ENCODE measurements around the gene STIMATE. TPM values are rescaled to one million over a fixed set of nuclear protein-coding genes. Genes with fewer than 3 reads are reported as not detected.

STIMATE gene
- polyA plus RNA-seq, 1 donor: 5.9 TPM

DNA sequence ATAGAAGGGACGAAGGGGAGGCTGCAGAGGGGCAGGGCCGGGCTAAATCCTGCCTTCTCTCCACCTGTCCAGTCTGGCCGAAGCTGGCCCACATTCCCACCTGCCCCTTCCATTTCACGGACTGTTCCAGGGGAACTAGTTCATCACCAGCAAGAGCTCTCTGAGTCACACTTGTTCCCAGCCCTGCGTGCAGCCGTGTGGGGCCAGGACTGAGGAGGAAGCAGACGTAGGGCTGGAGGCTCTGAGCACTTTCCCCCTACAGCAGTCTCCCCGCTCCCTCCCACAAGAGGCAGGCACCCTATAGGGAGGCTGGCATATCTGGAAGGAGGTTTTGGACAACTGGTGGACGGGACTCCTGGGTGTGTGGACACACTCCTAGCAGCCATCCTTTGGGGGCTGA lies 69.9 kb downstream of the STIMATE start:
- no peak for DNase-seq
- H3K27me3 ChIP-seq (ENCODE audit: control insufficient read depth, insufficient read depth, low read length): no peaks in the 10 kb centered on the region
- H3K4me1 ChIP-seq (ENCODE audit: control insufficient read depth, insufficient read depth, low read length): no peaks in the 10 kb centered on the region
- no peak overlapping the region for H3K27ac ChIP-seq (ENCODE audit: low read length)
- H3K9me3 ChIP-seq (ENCODE audit: control insufficient read depth, low read depth, low read length): no peaks in the 10 kb centered on the region
- peaks cover 3% of the 10 kb centered on the region for H3K36me3 ChIP-seq (ENCODE audit: control insufficient read depth, insufficient read depth, low read length)
- WGBS (ENCODE audit: insufficient coverage, low lambda C conversion rate): no CpG with 5 or more reads among the region's 9 CpGs
- H3K4me3 ChIP-seq (ENCODE audit: low read length): no peak overlapping the region

DNA sequence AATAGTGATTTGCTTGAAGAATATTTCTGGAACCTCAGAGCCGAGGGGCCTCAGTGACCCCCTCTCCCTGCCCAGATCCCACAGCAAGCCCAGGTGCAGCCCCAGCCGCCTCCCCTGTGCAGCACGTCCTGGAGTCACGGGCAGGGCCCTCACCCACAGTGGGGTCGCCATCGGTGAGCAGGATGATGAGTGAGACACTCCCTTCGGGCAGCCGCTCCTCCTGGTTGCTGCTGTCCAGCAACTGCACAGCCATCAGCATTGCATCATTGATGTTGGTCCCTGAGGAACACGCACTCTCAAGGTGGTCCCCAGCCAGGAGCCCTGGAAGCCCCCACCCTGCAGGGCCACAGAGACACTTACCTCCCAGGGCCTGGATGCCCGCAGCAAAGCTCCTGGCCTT lies 73.3 kb downstream of the STIMATE start:
- Histone ChIP-seq H3K36me3 (ENCODE audit: control insufficient read depth, insufficient read depth, low read length) (peaks cover 3% of the 10 kb centered on the region), H3K4me3 (ENCODE audit: low read length) (no peak overlapping the region), H3K27ac (ENCODE audit: low read length) (no peak overlapping the region), H3K9me3 (ENCODE audit: control insufficient read depth, low read depth, low read length) (no peaks in the 10 kb centered on the region), H3K27me3 (ENCODE audit: control insufficient read depth, insufficient read depth, low read length) (no peaks in the 10 kb centered on the region), H3K4me1 (ENCODE audit: control insufficient read depth, insufficient read depth, low read length) (no peaks in the 10 kb centered on the region)
- DNase-seq: no peak
- WGBS (ENCODE audit: insufficient coverage, low lambda C conversion rate): 90% methylated on average over 2 of the region's 10 CpGs

DNA sequence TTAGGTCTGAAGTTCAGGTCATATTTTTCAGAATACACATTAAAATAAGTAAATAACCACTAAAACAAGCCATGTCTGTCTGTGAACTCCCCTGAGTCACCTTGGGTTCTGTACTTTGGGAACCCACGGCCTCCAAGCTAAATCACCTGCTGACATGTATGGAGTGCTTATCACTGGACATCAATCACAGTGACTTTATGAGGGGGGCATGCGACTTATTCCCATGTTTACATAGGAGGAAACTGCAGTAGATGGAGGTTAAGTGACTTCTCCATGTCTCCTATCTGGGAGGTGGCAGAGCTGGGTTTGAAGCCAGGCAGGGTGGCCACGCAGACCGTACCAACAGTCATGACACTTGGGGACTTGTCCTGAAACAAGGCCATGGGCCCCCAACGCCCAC lies 75.0 kb downstream of the STIMATE start:
- H3K4me3 ChIP-seq (ENCODE audit: low read length): no peak overlapping the region
- no peaks in the 10 kb centered on the region for H3K9me3 ChIP-seq (ENCODE audit: control insufficient read depth, low read depth, low read length)
- peaks cover 3% of the 10 kb centered on the region for H3K36me3 ChIP-seq (ENCODE audit: control insufficient read depth, insufficient read depth, low read length)
- H3K27ac ChIP-seq (ENCODE audit: low read length): no peak overlapping the region
- H3K27me3 ChIP-seq (ENCODE audit: control insufficient read depth, insufficient read depth, low read length): no peaks in the 10 kb centered on the region
- WGBS (ENCODE audit: insufficient coverage, low lambda C conversion rate): no CpG with 5 or more reads among the region's 5 CpGs
- DNase-seq: no peak
- no peaks in the 10 kb centered on the region for H3K4me1 ChIP-seq (ENCODE audit: control insufficient read depth, insufficient read depth, low read length)

DNA sequence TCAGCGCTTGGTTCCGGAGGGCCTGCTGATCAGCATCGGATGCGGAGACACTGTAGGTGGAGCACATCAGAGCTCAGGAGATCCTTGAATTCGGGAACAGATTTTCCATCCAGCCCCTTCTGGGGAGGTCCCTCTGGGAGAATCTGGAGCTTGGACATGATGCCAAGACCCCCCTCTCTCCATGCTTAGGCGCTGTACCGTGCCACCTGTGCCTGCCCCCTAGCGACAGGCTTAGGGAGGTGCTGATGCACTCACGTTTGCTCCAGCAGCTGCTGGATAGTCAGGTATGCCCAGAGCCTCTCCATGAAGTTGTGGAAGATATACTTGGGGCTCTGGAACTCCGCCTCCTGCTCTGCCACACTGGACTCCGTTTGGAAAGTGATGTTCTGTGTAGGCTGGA lies 76.6 kb downstream of the STIMATE start:
- no CpG with 5 or more reads among the region's 11 CpGs for WGBS (ENCODE audit: insufficient coverage, low lambda C conversion rate)

DNA sequence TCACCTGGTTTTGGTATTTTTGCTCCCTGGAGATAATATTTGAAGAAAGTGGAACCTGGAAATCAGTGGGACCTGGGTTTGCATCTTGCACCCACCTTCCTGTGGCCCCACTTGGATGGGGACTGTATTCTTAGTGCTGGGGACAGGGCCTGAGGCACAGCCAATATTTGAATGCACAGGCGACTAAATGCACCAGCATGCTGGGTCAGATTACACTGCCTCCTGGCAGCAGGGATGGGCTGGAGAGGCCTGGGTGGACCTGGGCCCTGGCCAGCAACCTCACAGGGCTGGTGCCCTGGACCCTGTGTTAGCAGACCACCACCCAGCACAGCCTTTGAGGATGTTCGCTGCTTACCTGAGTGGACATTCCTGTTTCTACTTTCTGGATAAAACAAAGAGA lies 77.4 kb downstream of the STIMATE start:
- DNase-seq: no peak
- no peaks in the 10 kb centered on the region for H3K9me3 ChIP-seq (ENCODE audit: control insufficient read depth, low read depth, low read length)
- no peak overlapping the region for H3K4me3 ChIP-seq (ENCODE audit: low read length)
- no CpG with 5 or more reads among the region's 2 CpGs for WGBS (ENCODE audit: insufficient coverage, low lambda C conversion rate)
- H3K4me1 ChIP-seq (ENCODE audit: control insufficient read depth, insufficient read depth, low read length): no peaks in the 10 kb centered on the region
- no peaks in the 10 kb centered on the region for H3K27me3 ChIP-seq (ENCODE audit: control insufficient read depth, insufficient read depth, low read length)
- peaks cover 3% of the 10 kb centered on the region for H3K36me3 ChIP-seq (ENCODE audit: control insufficient read depth, insufficient read depth, low read length)
- no peak overlapping the region for H3K27ac ChIP-seq (ENCODE audit: low read length)

More for the DNA sequence above, 76.6 kb downstream of the STIMATE start:
- Histone ChIP-seq H3K27me3 (ENCODE audit: control insufficient read depth, insufficient read depth, low read length) (no peaks in the 10 kb centered on the region), H3K36me3 (ENCODE audit: control insufficient read depth, insufficient read depth, low read length) (peaks cover 3% of the 10 kb centered on the region), H3K4me3 (ENCODE audit: low read length) (no peak overlapping the region), H3K27ac (ENCODE audit: low read length) (no peak overlapping the region), H3K4me1 (ENCODE audit: control insufficient read depth, insufficient read depth, low read length) (no peaks in the 10 kb centered on the region), H3K9me3 (ENCODE audit: control insufficient read depth, low read depth, low read length) (no peaks in the 10 kb centered on the region)
- no peak for DNase-seq

DNA sequence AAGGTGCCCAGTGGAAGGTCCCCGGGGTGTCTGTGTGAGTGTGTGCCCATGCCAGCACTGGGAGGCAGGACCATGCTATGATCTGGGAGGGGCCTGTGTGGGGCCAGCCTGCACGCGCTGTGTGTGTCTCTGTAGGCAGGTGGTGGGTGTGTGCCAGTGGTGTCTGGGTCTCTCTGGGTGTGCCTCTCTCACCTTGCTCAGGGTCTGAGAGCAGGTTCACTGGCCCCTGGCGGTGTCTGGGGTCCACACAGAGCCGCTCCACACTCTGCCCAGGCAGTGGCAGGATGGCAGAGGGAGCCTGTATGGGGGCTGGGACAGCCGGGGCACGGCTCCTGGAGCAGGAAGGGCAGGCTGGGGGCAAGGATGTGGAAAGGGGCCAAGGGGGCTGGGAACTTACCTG lies 79.5 kb downstream of the STIMATE start:
- H3K27ac ChIP-seq (ENCODE audit: low read length): no peak overlapping the region
- H3K9me3 ChIP-seq (ENCODE audit: control insufficient read depth, low read depth, low read length): no peaks in the 10 kb centered on the region

DNA sequence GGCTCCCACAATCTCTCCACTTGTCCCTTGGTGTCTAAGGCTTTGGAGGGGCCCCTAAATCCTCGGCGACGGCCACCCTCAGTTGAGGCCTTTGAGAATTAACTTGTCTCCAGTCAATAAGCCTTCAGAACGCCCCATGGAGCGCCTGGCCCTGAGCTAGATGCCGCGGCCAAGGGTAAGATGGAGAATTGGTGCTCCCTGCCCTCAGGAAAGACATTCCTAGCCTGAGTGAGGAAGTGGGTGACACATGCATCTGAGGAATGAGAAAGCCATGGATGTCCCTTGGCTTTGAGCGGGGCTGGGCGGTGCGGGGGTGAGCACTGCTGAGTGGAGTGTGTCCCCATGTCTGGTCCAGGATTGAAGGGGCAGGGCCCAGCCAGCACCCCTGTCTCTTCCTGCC lies 80.1 kb downstream of the STIMATE start:
- H3K36me3 ChIP-seq (ENCODE audit: control insufficient read depth, insufficient read depth, low read length): no peaks in the 10 kb centered on the region
- WGBS (ENCODE audit: insufficient coverage, low lambda C conversion rate): no CpG with 5 or more reads among the region's 10 CpGs
- H3K4me1 ChIP-seq (ENCODE audit: control insufficient read depth, insufficient read depth, low read length): no peaks in the 10 kb centered on the region
- H3K4me3 ChIP-seq (ENCODE audit: low read length): no peak overlapping the region
- no peaks in the 10 kb centered on the region for H3K27me3 ChIP-seq (ENCODE audit: control insufficient read depth, insufficient read depth, low read length)
- no peaks in the 10 kb centered on the region for H3K9me3 ChIP-seq (ENCODE audit: control insufficient read depth, low read depth, low read length)
- no peak overlapping the region for H3K27ac ChIP-seq (ENCODE audit: low read length)
- DNase-seq: no peak

More for the DNA sequence above, 79.5 kb downstream of the STIMATE start:
- H3K36me3 ChIP-seq (ENCODE audit: control insufficient read depth, insufficient read depth, low read length): peaks cover 2% of the 10 kb centered on the region
- H3K4me3 ChIP-seq (ENCODE audit: low read length): no peak overlapping the region
- H3K4me1 ChIP-seq (ENCODE audit: control insufficient read depth, insufficient read depth, low read length): no peaks in the 10 kb centered on the region
- H3K27me3 ChIP-seq (ENCODE audit: control insufficient read depth, insufficient read depth, low read length): no peaks in the 10 kb centered on the region
- DNase-seq: no peak
- WGBS (ENCODE audit: insufficient coverage, low lambda C conversion rate): no CpG with 5 or more reads among the region's 7 CpGs

DNA sequence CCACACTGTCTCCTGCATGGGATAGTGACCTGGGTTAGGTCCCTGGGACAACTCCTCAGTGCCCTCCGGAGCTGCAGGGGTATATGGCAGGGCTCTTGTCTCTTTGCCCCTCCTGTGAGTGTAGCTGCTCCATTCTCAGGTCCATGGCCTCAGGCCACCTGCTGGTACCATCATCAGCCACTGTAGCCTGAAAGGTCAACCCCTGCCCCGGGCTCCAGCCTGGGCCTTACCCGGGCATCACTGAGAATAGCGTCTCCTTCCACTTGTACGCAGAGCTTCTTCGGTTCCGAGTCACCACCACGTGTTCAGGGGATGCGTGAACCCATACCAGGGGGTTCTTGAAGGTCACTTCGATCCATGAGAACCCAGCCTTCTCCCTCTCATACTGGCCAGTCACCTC lies 80.7 kb downstream of the STIMATE start:
- 40% methylated on average over 1 of the region's 10 CpGs for WGBS (ENCODE audit: insufficient coverage, low lambda C conversion rate)
- Histone ChIP-seq H3K27me3 (ENCODE audit: control insufficient read depth, insufficient read depth, low read length) (no peaks in the 10 kb centered on the region), H3K4me3 (ENCODE audit: low read length) (no peak overlapping the region), H3K9me3 (ENCODE audit: control insufficient read depth, low read depth, low read length) (no peaks in the 10 kb centered on the region), H3K36me3 (ENCODE audit: control insufficient read depth, insufficient read depth, low read length) (no peaks in the 10 kb centered on the region), H3K27ac (ENCODE audit: low read length) (no peak overlapping the region), H3K4me1 (ENCODE audit: control insufficient read depth, insufficient read depth, low read length) (no peaks in the 10 kb centered on the region)
- DNase-seq: no peak

DNA sequence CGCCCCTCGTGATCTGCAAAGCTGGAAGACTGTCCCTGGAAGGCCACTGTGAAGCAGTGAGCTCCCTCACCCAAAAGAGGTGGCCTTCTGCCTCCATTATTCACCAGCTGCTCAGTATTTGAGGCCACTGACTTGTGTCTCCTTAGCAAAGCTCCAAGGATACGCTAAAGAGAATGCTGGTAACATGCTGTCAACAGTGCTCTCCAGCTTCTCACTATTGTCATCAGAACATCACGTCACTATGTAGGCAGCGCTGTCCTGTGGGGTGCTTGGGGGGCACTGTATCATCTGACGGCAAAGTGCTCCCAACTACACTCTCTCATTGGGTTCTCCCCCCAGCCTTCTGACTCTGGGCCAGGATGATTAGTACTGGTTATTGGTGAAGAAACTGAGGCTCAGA lies 81.1 kb downstream of the STIMATE start:
- no peak overlapping the region for H3K27ac ChIP-seq (ENCODE audit: low read length)
- no peaks in the 10 kb centered on the region for H3K36me3 ChIP-seq (ENCODE audit: control insufficient read depth, insufficient read depth, low read length)
- no peaks in the 10 kb centered on the region for H3K27me3 ChIP-seq (ENCODE audit: control insufficient read depth, insufficient read depth, low read length)
- no peak overlapping the region for H3K4me3 ChIP-seq (ENCODE audit: low read length)
- WGBS (ENCODE audit: insufficient coverage, low lambda C conversion rate): no CpG with 5 or more reads among the region's 6 CpGs
- no peaks in the 10 kb centered on the region for H3K9me3 ChIP-seq (ENCODE audit: control insufficient read depth, low read depth, low read length)
- no peak for DNase-seq
- no peaks in the 10 kb centered on the region for H3K4me1 ChIP-seq (ENCODE audit: control insufficient read depth, insufficient read depth, low read length)

DNA sequence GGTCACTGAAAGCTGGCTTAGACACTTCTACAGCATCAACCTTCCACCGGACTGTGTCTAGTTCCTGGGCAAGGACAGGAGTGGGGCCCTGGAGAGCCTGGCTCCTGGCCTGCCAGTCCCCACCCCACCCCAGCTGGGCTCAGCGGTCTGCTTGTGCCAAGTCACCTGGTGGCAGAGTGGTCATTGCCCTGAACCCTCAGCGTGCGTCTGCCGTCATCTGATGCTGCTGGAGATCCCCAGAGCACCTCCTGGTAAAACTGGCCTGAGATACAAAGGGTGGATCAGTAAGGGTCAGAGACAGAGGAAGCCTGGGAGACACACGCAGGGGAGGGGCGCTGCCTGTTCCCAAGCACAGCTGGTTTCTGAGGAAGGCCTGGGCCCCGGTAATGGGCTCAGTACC lies 83.5 kb downstream of the STIMATE start:
- Histone ChIP-seq H3K27me3 (ENCODE audit: control insufficient read depth, insufficient read depth, low read length) (no peaks in the 10 kb centered on the region), H3K27ac (ENCODE audit: low read length) (no peak overlapping the region), H3K9me3 (ENCODE audit: control insufficient read depth, low read depth, low read length) (no peaks in the 10 kb centered on the region), H3K4me3 (ENCODE audit: low read length) (no peak overlapping the region), H3K36me3 (ENCODE audit: control insufficient read depth, insufficient read depth, low read length) (no peaks in the 10 kb centered on the region), H3K4me1 (ENCODE audit: control insufficient read depth, insufficient read depth, low read length) (no peaks in the 10 kb centered on the region)
- DNase-seq: no peak
- no CpG with 5 or more reads among the region's 8 CpGs for WGBS (ENCODE audit: insufficient coverage, low lambda C conversion rate)

DNA sequence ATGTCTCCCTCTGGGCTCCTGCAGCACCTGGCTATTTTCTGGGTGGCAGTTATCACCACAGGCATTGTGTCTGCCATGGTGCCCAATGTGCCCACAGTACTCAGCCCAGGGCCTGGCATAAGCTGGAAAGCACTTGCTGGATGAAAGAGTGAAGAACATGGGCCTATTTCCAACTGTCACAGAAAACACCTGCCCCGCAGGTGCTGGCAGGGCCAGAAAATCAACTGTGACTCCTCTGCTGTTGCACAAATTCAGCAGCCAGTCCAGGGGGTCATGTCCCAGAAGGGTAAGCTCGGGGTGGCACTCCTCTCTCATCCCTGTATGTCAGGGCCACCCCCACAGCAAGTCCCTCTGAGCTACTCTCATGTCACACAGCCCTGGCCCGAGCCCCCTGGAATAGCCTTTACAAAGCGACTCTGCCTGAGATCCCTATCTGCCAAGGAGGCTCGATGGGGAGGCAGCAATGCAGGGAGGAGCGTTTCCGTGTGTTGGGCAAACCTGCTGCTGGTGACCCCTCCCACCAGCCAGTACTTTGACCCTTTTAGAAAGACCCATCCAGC lies 85.8 kb downstream of the STIMATE start:
- no peak for DNase-seq
- WGBS (ENCODE audit: insufficient coverage, low lambda C conversion rate): no CpG with 5 or more reads among the region's 7 CpGs
- no peaks in the 10 kb centered on the region for H3K36me3 ChIP-seq (ENCODE audit: control insufficient read depth, insufficient read depth, low read length)

More for the DNA sequence above, 85.8 kb downstream of the STIMATE start:
- Histone ChIP-seq H3K27ac (ENCODE audit: low read length) (no peak overlapping the region), H3K27me3 (ENCODE audit: control insufficient read depth, insufficient read depth, low read length) (no peaks in the 10 kb centered on the region), H3K4me3 (ENCODE audit: low read length) (no peak overlapping the region), H3K9me3 (ENCODE audit: control insufficient read depth, low read depth, low read length) (no peaks in the 10 kb centered on the region), H3K4me1 (ENCODE audit: control insufficient read depth, insufficient read depth, low read length) (no peaks in the 10 kb centered on the region)
